ENCODE data around the gene PAQR6. TPM values are rescaled to one million over a fixed set of nuclear protein-coding genes. Genes with fewer than 3 reads are reported as not detected.
A peak's percentile ranks its signal among the peaks of the same experiment; 100 is the strongest.

Gene PAQR6
- total RNA-seq, 1 donor from 2014 or later, result 1.0 TPM

GRCh38 chr1:156268336-156268735 is 20.5 kb upstream of the PAQR6 start:
- no peaks in the 10 kb centered on the region for H3K9me3 ChIP-seq (ENCODE audit: control insufficient read depth in 3 of 3, low read length in 3 of 3)
- peaks cover 69 to 81% (median 74%) of the 10 kb centered on the region in 3 donors for H3K36me3 ChIP-seq (ENCODE audit: control insufficient read depth in 3 of 3, insufficient read depth in 3 of 3, low read length in 3 of 3)
- no peak overlapping the region for H3K27ac ChIP-seq (ENCODE audit: low read depth, low read length)
- H3K9ac ChIP-seq (ENCODE audit: low read depth in 1 of 3, low read length in 3 of 3), result no peak overlapping the region
- no peak overlapping the region for H3K4me3 ChIP-seq (ENCODE audit: low read length in 3 of 3)
- H3K4me1 ChIP-seq (ENCODE audit: control insufficient read depth in 3 of 3, insufficient read depth in 3 of 3, low read length in 3 of 3), result no peaks in the 10 kb centered on the region
- H3K27me3 ChIP-seq (ENCODE audit: control insufficient read depth in 3 of 3, insufficient read depth in 3 of 3, low read length in 3 of 3), result no peaks in the 10 kb centered on the region

- no peaks in the 10 kb centered on the region for H3K27me3 ChIP-seq (ENCODE audit: control insufficient read depth in 3 of 3, insufficient read depth in 3 of 3, low read length in 3 of 3)
- no peak overlapping the region for H3K9ac ChIP-seq (ENCODE audit: low read depth in 1 of 3, low read length in 3 of 3)
- H3K9me3 ChIP-seq (ENCODE audit: control insufficient read depth in 3 of 3, low read length in 3 of 3), result no peaks in the 10 kb centered on the region
- no peak overlapping the region for H3K4me3 ChIP-seq (ENCODE audit: low read length in 3 of 3)
- no peaks in the 10 kb centered on the region for H3K4me1 ChIP-seq (ENCODE audit: control insufficient read depth in 3 of 3, insufficient read depth in 3 of 3, low read length in 3 of 3)
- no peak overlapping the region for H3K27ac ChIP-seq (ENCODE audit: low read depth, low read length)
- H3K36me3 ChIP-seq (ENCODE audit: control insufficient read depth in 3 of 3, insufficient read depth in 3 of 3, low read length in 3 of 3), result peaks cover 66 to 76% (median 74%) of the 10 kb centered on the region in 3 donors
Observed at GRCh38 chr1:156266051-156266450, 18.2 kb upstream of the PAQR6 start.

GRCh38 chr1:156263288-156263655 is 15.4 kb upstream of the PAQR6 start:
- no peak overlapping the region for H3K9ac ChIP-seq (ENCODE audit: low read depth in 1 of 3, low read length in 3 of 3)
- peaks cover 81 to 85% (median 83%) of the 10 kb centered on the region in 3 donors for H3K36me3 ChIP-seq (ENCODE audit: control insufficient read depth in 3 of 3, insufficient read depth in 3 of 3, low read length in 3 of 3)
- no peak overlapping the region for H3K27ac ChIP-seq (ENCODE audit: low read depth, low read length)
- peak overlapping the region in 1 of 3 donors; percentile 9 for H3K4me3 ChIP-seq (ENCODE audit: low read length in 3 of 3)
- no peaks in the 10 kb centered on the region for H3K9me3 ChIP-seq (ENCODE audit: control insufficient read depth in 3 of 3, low read length in 3 of 3)
- H3K27me3 ChIP-seq (ENCODE audit: control insufficient read depth in 3 of 3, insufficient read depth in 3 of 3, low read length in 3 of 3), result no peaks in the 10 kb centered on the region
- no peaks in the 10 kb centered on the region for H3K4me1 ChIP-seq (ENCODE audit: control insufficient read depth in 3 of 3, insufficient read depth in 3 of 3, low read length in 3 of 3)

GRCh38 chr1:156262461-156263287 is 14.8 kb upstream of the PAQR6 start:
- Histone ChIP-seq H3K36me3 (ENCODE audit: control insufficient read depth in 3 of 3, insufficient read depth in 3 of 3, low read length in 3 of 3) (peaks cover 81 to 85% (median 83%) of the 10 kb centered on the region in 3 donors), H3K9ac (ENCODE audit: low read depth in 1 of 3, low read length in 3 of 3) (no peak overlapping the region), H3K27me3 (ENCODE audit: control insufficient read depth in 3 of 3, insufficient read depth in 3 of 3, low read length in 3 of 3) (no peaks in the 10 kb centered on the region), H3K9me3 (ENCODE audit: control insufficient read depth in 3 of 3, low read length in 3 of 3) (no peaks in the 10 kb centered on the region), H3K4me1 (ENCODE audit: control insufficient read depth in 3 of 3, insufficient read depth in 3 of 3, low read length in 3 of 3) (no peaks in the 10 kb centered on the region), H3K27ac (ENCODE audit: low read depth, low read length) (no peak overlapping the region), H3K4me3 (ENCODE audit: low read length in 3 of 3) (no peak overlapping the region)

- Histone ChIP-seq H3K9ac (ENCODE audit: low read depth in 1 of 3, low read length in 3 of 3) (no peak overlapping the region), H3K9me3 (ENCODE audit: control insufficient read depth in 3 of 3, low read length in 3 of 3) (no peaks in the 10 kb centered on the region), H3K4me3 (ENCODE audit: low read length in 3 of 3) (no peak overlapping the region), H3K27me3 (ENCODE audit: control insufficient read depth in 3 of 3, insufficient read depth in 3 of 3, low read length in 3 of 3) (no peaks in the 10 kb centered on the region), H3K27ac (ENCODE audit: low read depth, low read length) (no peak overlapping the region), H3K4me1 (ENCODE audit: control insufficient read depth in 3 of 3, insufficient read depth in 3 of 3, low read length in 3 of 3) (no peaks in the 10 kb centered on the region), H3K36me3 (ENCODE audit: control insufficient read depth in 3 of 3, insufficient read depth in 3 of 3, low read length in 3 of 3) (peaks cover 73 to 83% (median 80%) of the 10 kb centered on the region in 3 donors)
Observed at GRCh38 chr1:156260896-156261295, 13.0 kb upstream of the PAQR6 start.

- no peaks in the 10 kb centered on the region for H3K9me3 ChIP-seq (ENCODE audit: control insufficient read depth in 3 of 3, low read length in 3 of 3)
- no peak overlapping the region for H3K27ac ChIP-seq (ENCODE audit: low read depth, low read length)
- H3K4me3 ChIP-seq (ENCODE audit: low read length in 3 of 3), result no peak overlapping the region
- no peak overlapping the region for H3K9ac ChIP-seq (ENCODE audit: low read depth in 1 of 3, low read length in 3 of 3)
- peaks cover 65 to 76% (median 75%) of the 10 kb centered on the region in 3 donors for H3K36me3 ChIP-seq (ENCODE audit: control insufficient read depth in 3 of 3, insufficient read depth in 3 of 3, low read length in 3 of 3)
- H3K27me3 ChIP-seq (ENCODE audit: control insufficient read depth in 3 of 3, insufficient read depth in 3 of 3, low read length in 3 of 3), result no peaks in the 10 kb centered on the region
- H3K4me1 ChIP-seq (ENCODE audit: control insufficient read depth in 3 of 3, insufficient read depth in 3 of 3, low read length in 3 of 3), result no peaks in the 10 kb centered on the region
Observed at GRCh38 chr1:156259805-156260204, 11.9 kb upstream of the PAQR6 start.

GRCh38 chr1:156258859-156259258 is 11.0 kb upstream of the PAQR6 start:
- Histone ChIP-seq H3K4me1 (ENCODE audit: control insufficient read depth in 3 of 3, insufficient read depth in 3 of 3, low read length in 3 of 3) (no peaks in the 10 kb centered on the region), H3K9ac (ENCODE audit: low read depth in 1 of 3, low read length in 3 of 3) (no peak overlapping the region), H3K27me3 (ENCODE audit: control insufficient read depth in 3 of 3, insufficient read depth in 3 of 3, low read length in 3 of 3) (no peaks in the 10 kb centered on the region), H3K9me3 (ENCODE audit: control insufficient read depth in 3 of 3, low read length in 3 of 3) (no peaks in the 10 kb centered on the region), H3K27ac (ENCODE audit: low read depth, low read length) (no peak overlapping the region), H3K4me3 (ENCODE audit: low read length in 3 of 3) (no peak overlapping the region), H3K36me3 (ENCODE audit: control insufficient read depth in 3 of 3, insufficient read depth in 3 of 3, low read length in 3 of 3) (peaks cover 67 to 75% (median 75%) of the 10 kb centered on the region in 3 donors)

GRCh38 chr1:156257711-156258110 is 9.9 kb upstream of the PAQR6 start:
- H3K4me1 ChIP-seq (ENCODE audit: control insufficient read depth in 3 of 3, insufficient read depth in 3 of 3, low read length in 3 of 3), result no peaks in the 10 kb centered on the region
- no peak overlapping the region for H3K9ac ChIP-seq (ENCODE audit: low read depth in 1 of 3, low read length in 3 of 3)
- H3K27me3 ChIP-seq (ENCODE audit: control insufficient read depth in 3 of 3, insufficient read depth in 3 of 3, low read length in 3 of 3), result no peaks in the 10 kb centered on the region
- no peak overlapping the region for H3K4me3 ChIP-seq (ENCODE audit: low read length in 3 of 3)
- H3K36me3 ChIP-seq (ENCODE audit: control insufficient read depth in 3 of 3, insufficient read depth in 3 of 3, low read length in 3 of 3), result peaks cover 67 to 76% (median 76%) of the 10 kb centered on the region in 3 donors
- H3K9me3 ChIP-seq (ENCODE audit: control insufficient read depth in 3 of 3, low read length in 3 of 3), result no peaks in the 10 kb centered on the region
- H3K27ac ChIP-seq (ENCODE audit: low read depth, low read length), result no peak overlapping the region

GRCh38 chr1:156253634-156254033 is 5.8 kb upstream of the PAQR6 start:
- H3K4me1 ChIP-seq (ENCODE audit: control insufficient read depth in 3 of 3, insufficient read depth in 3 of 3, low read length in 3 of 3), result peaks cover 0 to 8% (median 4%) of the 10 kb centered on the region in 3 donors
- peaks cover 70 to 79% (median 76%) of the 10 kb centered on the region in 3 donors for H3K36me3 ChIP-seq (ENCODE audit: control insufficient read depth in 3 of 3, insufficient read depth in 3 of 3, low read length in 3 of 3)
- H3K9me3 ChIP-seq (ENCODE audit: control insufficient read depth in 3 of 3, low read length in 3 of 3), result no peaks in the 10 kb centered on the region
- H3K27ac ChIP-seq (ENCODE audit: low read depth, low read length), result no peak overlapping the region
- H3K9ac ChIP-seq (ENCODE audit: low read depth in 1 of 3, low read length in 3 of 3), result no peak overlapping the region
- H3K27me3 ChIP-seq (ENCODE audit: control insufficient read depth in 3 of 3, insufficient read depth in 3 of 3, low read length in 3 of 3), result no peaks in the 10 kb centered on the region
- H3K4me3 ChIP-seq (ENCODE audit: low read length in 3 of 3), result no peak overlapping the region

GRCh38 chr1:156251527-156251926 is 3.7 kb upstream of the PAQR6 start:
- H3K4me1 ChIP-seq (ENCODE audit: control insufficient read depth in 3 of 3, insufficient read depth in 3 of 3, low read length in 3 of 3), result peaks cover 11 to 22% (median 18%) of the 10 kb centered on the region in 3 donors
- H3K9me3 ChIP-seq (ENCODE audit: control insufficient read depth in 3 of 3, low read length in 3 of 3), result no peaks in the 10 kb centered on the region
- no peak overlapping the region for H3K9ac ChIP-seq (ENCODE audit: low read depth in 1 of 3, low read length in 3 of 3)
- no peak overlapping the region for H3K27ac ChIP-seq (ENCODE audit: low read depth, low read length)
- peaks cover 0 to 5% (median 4%) of the 10 kb centered on the region in 3 donors for H3K27me3 ChIP-seq (ENCODE audit: control insufficient read depth in 3 of 3, insufficient read depth in 3 of 3, low read length in 3 of 3)
- H3K36me3 ChIP-seq (ENCODE audit: control insufficient read depth in 3 of 3, insufficient read depth in 3 of 3, low read length in 3 of 3), result peaks cover 53 to 62% (median 59%) of the 10 kb centered on the region in 3 donors
- no peak overlapping the region for H3K4me3 ChIP-seq (ENCODE audit: low read length in 3 of 3)
